KOPT-K1 (cell line): Measurements from ENCODE around the gene CDK5.

Experiments
- H3K27ac ChIP-seq: fragments of 200-600 bp; sonication (generic); 2 replicates; pipeline ENCODE4 v1.5.1; 2016; ENCODE audit warnings: antibody characterized with exemption, mild to moderate bottlenecking, low read depth, low read length; ENCODE audit not compliant: poor library complexity, severe bottlenecking
- H3K36me3 ChIP-seq: fragments of 200-600 bp; sonication (generic); 2 replicates; pipeline ENCODE4 v1.5.1; 2017; ENCODE audit warnings: antibody characterized with exemption, mild to moderate bottlenecking, low read length, moderate library complexity; ENCODE audit not compliant: insufficient read depth
- H3K9me3 ChIP-seq: fragments of 200-600 bp; sonication (generic); 2 replicates; pipeline ENCODE4 v1.5.1; 2017; ENCODE audit warnings: antibody characterized with exemption, low read length, mild to moderate bottlenecking; ENCODE audit not compliant: insufficient read depth, poor library complexity, severe bottlenecking

Gene CDK5

DNA sequence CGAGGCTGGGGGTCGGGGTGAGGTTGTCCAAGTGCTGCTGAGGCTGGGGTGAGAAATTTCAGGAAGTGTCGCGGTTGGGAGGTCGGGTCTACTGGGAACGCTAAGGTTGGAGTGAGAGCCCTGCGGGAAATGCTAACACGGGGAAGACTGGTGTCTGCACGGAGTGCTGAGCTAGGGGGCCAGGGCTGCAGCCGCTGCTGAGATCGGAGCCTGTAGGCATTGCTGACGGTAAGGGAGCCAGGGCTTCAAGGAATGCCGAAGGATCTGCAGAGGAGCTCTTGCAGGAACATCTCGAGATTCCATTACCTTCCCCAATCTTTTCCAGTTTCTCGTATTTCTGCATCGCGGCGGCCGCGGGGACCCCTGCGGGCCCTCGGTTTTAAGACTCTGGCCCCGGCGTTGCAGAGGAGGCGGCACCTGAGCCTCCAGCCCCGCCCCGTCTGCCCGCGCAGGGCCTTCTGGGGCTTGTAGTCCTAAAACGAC is at the start of gene CDK5:
Gene CDK5, minus strand, starts transcription at position 392 of the 483 bp plus-strand sequence. Its CDS starts 49 bp downstream, at position 343.
- no peaks in the 10 kb centered on the region for H3K9me3 ChIP-seq
- H3K36me3 ChIP-seq: no peaks in the 10 kb centered on the region
- peak within 1 kb of the TSS; percentile 67 for H3K27ac ChIP-seq

DNA sequence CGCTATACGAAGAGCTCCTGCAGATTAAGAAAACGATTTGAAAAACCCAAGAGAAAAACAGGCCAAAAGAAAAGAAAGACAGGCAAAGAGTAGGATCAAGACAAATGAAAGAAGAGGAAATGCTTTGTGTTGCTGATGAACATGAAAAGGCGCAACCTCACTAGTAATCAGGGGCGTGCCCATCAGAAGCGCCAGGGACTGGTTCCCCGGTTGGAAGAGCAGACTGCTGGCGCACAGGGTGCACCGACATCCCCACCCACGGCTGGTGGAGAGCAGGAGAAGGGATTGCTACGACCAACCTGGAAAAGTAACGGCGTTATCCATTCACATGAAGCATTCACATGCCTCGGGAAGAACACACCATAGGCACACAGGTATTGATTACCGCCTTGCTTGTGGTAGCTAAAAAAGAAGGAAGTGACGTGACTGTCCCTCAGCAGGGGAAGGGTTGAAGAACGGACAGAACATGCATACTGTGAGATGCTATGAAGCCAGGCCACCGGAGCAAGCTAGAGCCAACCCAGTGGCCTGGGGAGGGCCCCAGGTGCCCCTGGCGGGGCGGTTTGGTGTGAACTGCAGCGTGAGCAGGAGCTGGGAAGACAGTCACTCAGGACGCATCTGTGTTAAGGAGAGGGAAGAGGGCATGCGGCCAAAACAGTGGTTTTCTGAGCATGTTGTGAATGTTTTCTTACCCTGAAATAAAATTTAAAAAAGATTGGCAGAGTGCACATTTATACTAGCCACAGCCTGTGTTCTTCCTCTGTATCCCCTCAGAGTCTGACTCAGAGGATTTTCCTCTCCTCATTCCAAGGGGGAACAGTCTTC is 46.9 kb upstream of the CDK5 start:
- Histone ChIP-seq H3K9me3 (no peaks in the 10 kb centered on the region), H3K36me3 (no peaks in the 10 kb centered on the region), H3K27ac (no peak overlapping the region)

DNA sequence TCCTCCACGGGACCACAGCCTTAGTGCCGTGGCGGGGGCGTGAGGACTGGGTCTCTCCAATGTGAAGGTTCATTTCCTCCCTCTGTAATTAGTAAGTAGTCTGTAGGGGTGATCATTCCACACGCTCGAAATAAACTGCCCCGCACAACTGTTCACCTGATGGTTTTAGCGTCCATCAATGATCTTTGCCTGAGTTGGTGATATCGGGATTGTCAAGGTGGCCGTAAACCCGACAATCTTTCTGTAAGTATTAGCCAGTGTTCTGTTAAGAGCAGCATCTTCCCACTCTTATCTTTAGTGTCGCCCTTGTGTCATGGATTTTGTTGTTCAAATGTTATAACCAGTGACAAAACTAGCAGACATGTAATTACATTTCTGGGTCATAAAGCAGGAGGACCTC is 46.3 kb upstream of the CDK5 start:
- H3K27ac ChIP-seq: no peak overlapping the region
- no peaks in the 10 kb centered on the region for H3K9me3 ChIP-seq
- H3K36me3 ChIP-seq: no peaks in the 10 kb centered on the region

- Histone ChIP-seq H3K36me3 (no peaks in the 10 kb centered on the region), H3K27ac (no peak overlapping the region), H3K9me3 (no peaks in the 10 kb centered on the region)
These were observed 45.3 kb upstream of the CDK5 start for GRCh38 chr7:151102991-151103390.

GRCh38 chr7:151101621-151102396 is 44.1 kb upstream of the CDK5 start:
- H3K36me3 ChIP-seq: no peaks in the 10 kb centered on the region
- no peaks in the 10 kb centered on the region for H3K9me3 ChIP-seq
- H3K27ac ChIP-seq: no peak overlapping the region

DNA sequence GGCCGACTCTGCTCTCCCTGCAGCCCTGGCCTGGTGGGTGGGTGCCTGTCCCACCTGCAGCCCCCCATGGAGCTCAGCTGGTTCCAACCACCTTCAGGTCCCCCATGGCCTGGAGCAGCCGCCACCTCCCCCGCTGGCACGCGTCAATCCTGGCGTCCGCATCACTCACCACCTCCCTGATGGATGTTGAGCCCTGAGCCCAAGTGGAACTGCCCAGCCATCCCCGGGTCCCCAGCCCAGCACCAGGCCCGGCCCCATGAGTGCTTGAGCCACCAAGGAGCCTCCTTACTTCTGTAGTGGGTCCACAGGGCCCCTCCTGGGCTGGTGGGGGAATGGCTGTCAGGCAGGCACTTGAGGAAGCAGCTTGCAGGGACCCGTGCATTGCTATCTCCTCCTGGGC is 43.2 kb upstream of the CDK5 start:
- no peaks in the 10 kb centered on the region for H3K36me3 ChIP-seq
- H3K27ac ChIP-seq: no peak overlapping the region

GRCh38 chr7:151099486-151100211 is 42.0 kb upstream of the CDK5 start:
- Histone ChIP-seq H3K27ac (no peak overlapping the region), H3K9me3 (no peaks in the 10 kb centered on the region)

More for the DNA sequence above, 43.2 kb upstream of the CDK5 start:
- no peaks in the 10 kb centered on the region for H3K9me3 ChIP-seq

GRCh38 chr7:151095828-151096475 is 38.3 kb upstream of the CDK5 start:
- Histone ChIP-seq H3K36me3 (no peaks in the 10 kb centered on the region), H3K27ac (no peak overlapping the region), H3K9me3 (no peaks in the 10 kb centered on the region)

More at GRCh38 chr7:151099486-151100211, 42.0 kb upstream of the CDK5 start:
- no peaks in the 10 kb centered on the region for H3K36me3 ChIP-seq

GRCh38 chr7:151095123-151095797 is 37.6 kb upstream of the CDK5 start:
- H3K36me3 ChIP-seq: no peaks in the 10 kb centered on the region
- H3K27ac ChIP-seq: no peak overlapping the region
- no peaks in the 10 kb centered on the region for H3K9me3 ChIP-seq

GRCh38 chr7:151094675-151095074 is 37.0 kb upstream of the CDK5 start:
- Histone ChIP-seq H3K9me3 (no peaks in the 10 kb centered on the region), H3K27ac (no peak overlapping the region), H3K36me3 (no peaks in the 10 kb centered on the region)

DNA sequence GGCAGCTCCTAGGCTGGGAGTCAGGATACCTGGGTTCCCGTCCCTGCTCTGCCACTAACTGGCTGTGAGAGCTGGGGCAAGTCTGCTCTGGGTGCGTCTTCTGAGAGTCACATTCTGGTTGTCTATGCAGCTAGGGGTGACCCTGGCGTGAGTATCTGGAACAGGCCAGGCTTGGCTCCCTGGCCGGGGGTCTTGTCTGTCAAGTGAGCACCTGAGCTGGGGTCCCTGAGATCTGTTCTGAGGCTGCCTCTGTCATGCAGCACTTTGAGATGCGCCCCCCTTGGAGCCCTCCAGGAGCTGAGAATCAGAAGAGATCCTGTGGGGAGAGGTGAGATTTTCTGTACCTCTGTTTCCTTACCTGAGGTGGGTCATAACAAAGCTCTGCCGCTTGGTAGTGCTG is 36.1 kb upstream of the CDK5 start:
- no peaks in the 10 kb centered on the region for H3K9me3 ChIP-seq
- H3K36me3 ChIP-seq: no peaks in the 10 kb centered on the region
- no peak overlapping the region for H3K27ac ChIP-seq

- Histone ChIP-seq H3K27ac (no peak overlapping the region), H3K9me3 (no peaks in the 10 kb centered on the region), H3K36me3 (no peaks in the 10 kb centered on the region)
These were observed 34.3 kb upstream of the CDK5 start for GRCh38 chr7:151091988-151092387.

GRCh38 chr7:151091431-151091830 is 33.7 kb upstream of the CDK5 start:
- no peak overlapping the region for H3K27ac ChIP-seq
- H3K9me3 ChIP-seq: no peaks in the 10 kb centered on the region
- H3K36me3 ChIP-seq: no peaks in the 10 kb centered on the region

- no peaks in the 10 kb centered on the region for H3K9me3 ChIP-seq
- no peaks in the 10 kb centered on the region for H3K36me3 ChIP-seq
- no peak overlapping the region for H3K27ac ChIP-seq
These were observed 33.3 kb upstream of the CDK5 start for GRCh38 chr7:151091003-151091402.
